ENCODE data around the gene CLEC20A. TPM values are rescaled to one million over a fixed set of nuclear protein-coding genes. Genes with fewer than 3 reads are reported as not detected.

CLEC20A gene
- polyA plus RNA-seq, 4 donors, result 0.04 to 0.10 TPM; not detected in 2

GRCh38 chr1:178452013-178452412 is 44.8 kb downstream of the CLEC20A start:
- DNase-seq (no peak), FAIRE-seq (no peak)
- 90 to 94% (median 93%) methylated on average over 3 of the region's 3 CpGs for WGBS, 3 donors
- no peaks in the 10 kb centered on the region for H3K27me3 ChIP-seq (ENCODE audit: control insufficient read depth in 3 of 3, insufficient read depth in 3 of 3, low read length in 3 of 3)
- H3K36me3 ChIP-seq (ENCODE audit: control insufficient read depth in 3 of 3, insufficient read depth in 2 of 3, low read depth in 1 of 3, low read length in 3 of 3), result peaks cover 0 to 11% (median 0%) of the 10 kb centered on the region in 3 donors
- H3K9me3 ChIP-seq (ENCODE audit: control insufficient read depth in 2 of 2, insufficient read depth in 1 of 2, low read depth in 1 of 2, low read length in 1 of 2), result no peaks in the 10 kb centered on the region
- no peak overlapping the region for H3K4me3 ChIP-seq (ENCODE audit: low read depth in 1 of 3, low read length in 3 of 3)
- H3K27ac ChIP-seq (ENCODE audit: low read depth in 1 of 3, low read length in 2 of 3), result no peak overlapping the region
- H3K4me1 ChIP-seq (ENCODE audit: control insufficient read depth in 3 of 3, insufficient read depth in 2 of 3, low read depth in 1 of 3, low read length in 2 of 3), result peaks cover 0 to 2% (median 0%) of the 10 kb centered on the region in 3 donors

- 70 to 83% (median 80%) methylated on average over 3 of the region's 3 CpGs for WGBS, 3 donors
- H3K36me3 ChIP-seq (ENCODE audit: control insufficient read depth in 3 of 3, insufficient read depth in 2 of 3, low read depth in 1 of 3, low read length in 3 of 3), result peaks cover 0 to 11% (median 0%) of the 10 kb centered on the region in 3 donors
- DNase-seq (no peak), FAIRE-seq (no peak)
- no peaks in the 10 kb centered on the region for H3K9me3 ChIP-seq (ENCODE audit: control insufficient read depth in 2 of 2, insufficient read depth in 1 of 2, low read depth in 1 of 2, low read length in 1 of 2)
- no peak overlapping the region for H3K27ac ChIP-seq (ENCODE audit: low read depth in 1 of 3, low read length in 2 of 3)
- peaks cover 0 to 2% (median 0%) of the 10 kb centered on the region in 3 donors for H3K4me1 ChIP-seq (ENCODE audit: control insufficient read depth in 3 of 3, insufficient read depth in 2 of 3, low read depth in 1 of 3, low read length in 2 of 3)
- no peaks in the 10 kb centered on the region for H3K27me3 ChIP-seq (ENCODE audit: control insufficient read depth in 3 of 3, insufficient read depth in 3 of 3, low read length in 3 of 3)
- H3K4me3 ChIP-seq (ENCODE audit: low read depth in 1 of 3, low read length in 3 of 3), result no peak overlapping the region
Observed at GRCh38 chr1:178451529-178451928, 45.2 kb downstream of the CLEC20A start.

- no peaks in the 10 kb centered on the region for H3K27me3 ChIP-seq (ENCODE audit: control insufficient read depth in 3 of 3, insufficient read depth in 3 of 3, low read length in 3 of 3)
- DNase-seq (no peak), FAIRE-seq (no peak)
- H3K4me1 ChIP-seq (ENCODE audit: control insufficient read depth in 3 of 3, insufficient read depth in 2 of 3, low read depth in 1 of 3, low read length in 2 of 3), result peaks cover 0 to 2% (median 0%) of the 10 kb centered on the region in 3 donors
- H3K27ac ChIP-seq (ENCODE audit: low read depth in 1 of 3, low read length in 2 of 3), result no peak overlapping the region
- WGBS, 3 donors, result 90 to 97% (median 94%) methylated on average over 6 of the region's 6 CpGs
- H3K4me3 ChIP-seq (ENCODE audit: low read depth in 1 of 3, low read length in 3 of 3), result no peak overlapping the region
- peaks cover 0 to 8% (median 0%) of the 10 kb centered on the region in 3 donors for H3K36me3 ChIP-seq (ENCODE audit: control insufficient read depth in 3 of 3, insufficient read depth in 2 of 3, low read depth in 1 of 3, low read length in 3 of 3)
- no peaks in the 10 kb centered on the region for H3K9me3 ChIP-seq (ENCODE audit: control insufficient read depth in 2 of 2, insufficient read depth in 1 of 2, low read depth in 1 of 2, low read length in 1 of 2)
Observed at GRCh38 chr1:178450871-178451270, 45.9 kb downstream of the CLEC20A start.

GRCh38 chr1:178442925-178443324 is 53.8 kb downstream of the CLEC20A start:
- 90 to 95% (median 91%) methylated on average over 3 of the region's 3 CpGs for WGBS, 3 donors
- DNase-seq, result no peak
- peaks cover 0 to 8% (median 2%) of the 10 kb centered on the region in 3 donors for H3K36me3 ChIP-seq (ENCODE audit: control insufficient read depth in 3 of 3, insufficient read depth in 2 of 3, low read depth in 1 of 3, low read length in 3 of 3)
- no peak overlapping the region for H3K4me3 ChIP-seq (ENCODE audit: low read depth in 1 of 3, low read length in 3 of 3)
- no peak overlapping the region for H3K27ac ChIP-seq (ENCODE audit: low read depth in 1 of 3, low read length in 2 of 3)
- no peaks in the 10 kb centered on the region for H3K27me3 ChIP-seq (ENCODE audit: control insufficient read depth in 3 of 3, insufficient read depth in 3 of 3, low read length in 3 of 3)
- H3K4me1 ChIP-seq (ENCODE audit: control insufficient read depth in 3 of 3, insufficient read depth in 2 of 3, low read depth in 1 of 3, low read length in 2 of 3), result no peaks in the 10 kb centered on the region
- no peaks in the 10 kb centered on the region for H3K9me3 ChIP-seq (ENCODE audit: control insufficient read depth in 2 of 2, insufficient read depth in 1 of 2, low read depth in 1 of 2, low read length in 1 of 2)
- no peak for FAIRE-seq

GRCh38 chr1:178438432-178438831 is 58.3 kb downstream of the CLEC20A start:
- DNase-seq (no peak), FAIRE-seq (no peak)
- peaks cover 0 to 4% (median 2%) of the 10 kb centered on the region in 3 donors for H3K36me3 ChIP-seq (ENCODE audit: control insufficient read depth in 3 of 3, insufficient read depth in 2 of 3, low read depth in 1 of 3, low read length in 3 of 3)
- no peaks in the 10 kb centered on the region for H3K4me1 ChIP-seq (ENCODE audit: control insufficient read depth in 3 of 3, insufficient read depth in 2 of 3, low read depth in 1 of 3, low read length in 2 of 3)
- no peaks in the 10 kb centered on the region for H3K9me3 ChIP-seq (ENCODE audit: control insufficient read depth in 2 of 2, insufficient read depth in 1 of 2, low read depth in 1 of 2, low read length in 1 of 2)
- 70 to 82% (median 73%) methylated on average over 2 of the region's 2 CpGs for WGBS, 3 donors
- no peak overlapping the region for H3K4me3 ChIP-seq (ENCODE audit: low read depth in 1 of 3, low read length in 3 of 3)
- H3K27ac ChIP-seq (ENCODE audit: low read depth in 1 of 3, low read length in 2 of 3), result no peak overlapping the region
- H3K27me3 ChIP-seq (ENCODE audit: control insufficient read depth in 3 of 3, insufficient read depth in 3 of 3, low read length in 3 of 3), result no peaks in the 10 kb centered on the region

GRCh38 chr1:178436899-178437298 is 59.9 kb downstream of the CLEC20A start:
- H3K9me3 ChIP-seq (ENCODE audit: control insufficient read depth in 2 of 2, insufficient read depth in 1 of 2, low read depth in 1 of 2, low read length in 1 of 2), result no peaks in the 10 kb centered on the region
- no peaks in the 10 kb centered on the region for H3K4me1 ChIP-seq (ENCODE audit: control insufficient read depth in 3 of 3, insufficient read depth in 2 of 3, low read depth in 1 of 3, low read length in 2 of 3)
- DNase-seq, result no peak
- WGBS, 3 donors, result 82 to 94% (median 91%) methylated on average over 2 of the region's 2 CpGs
- peaks cover 0 to 3% (median 0%) of the 10 kb centered on the region in 3 donors for H3K36me3 ChIP-seq (ENCODE audit: control insufficient read depth in 3 of 3, insufficient read depth in 2 of 3, low read depth in 1 of 3, low read length in 3 of 3)
- FAIRE-seq, result no peak
- no peak overlapping the region for H3K27ac ChIP-seq (ENCODE audit: low read depth in 1 of 3, low read length in 2 of 3)
- no peak overlapping the region for H3K4me3 ChIP-seq (ENCODE audit: low read depth in 1 of 3, low read length in 3 of 3)
- H3K27me3 ChIP-seq (ENCODE audit: control insufficient read depth in 3 of 3, insufficient read depth in 3 of 3, low read length in 3 of 3), result no peaks in the 10 kb centered on the region

GRCh38 chr1:178434899-178435435 is 61.8 kb downstream of the CLEC20A start:
- no peaks in the 10 kb centered on the region for H3K36me3 ChIP-seq (ENCODE audit: control insufficient read depth in 3 of 3, insufficient read depth in 2 of 3, low read depth in 1 of 3, low read length in 3 of 3)
- FAIRE-seq (no peak), DNase-seq (no peak)
- H3K27ac ChIP-seq (ENCODE audit: low read depth in 1 of 3, low read length in 2 of 3), result no peak overlapping the region
- no peaks in the 10 kb centered on the region for H3K9me3 ChIP-seq (ENCODE audit: control insufficient read depth in 2 of 2, insufficient read depth in 1 of 2, low read depth in 1 of 2, low read length in 1 of 2)
- no peaks in the 10 kb centered on the region for H3K4me1 ChIP-seq (ENCODE audit: control insufficient read depth in 3 of 3, insufficient read depth in 2 of 3, low read depth in 1 of 3, low read length in 2 of 3)
- H3K4me3 ChIP-seq (ENCODE audit: low read depth in 1 of 3, low read length in 3 of 3), result no peak overlapping the region
- no peaks in the 10 kb centered on the region for H3K27me3 ChIP-seq (ENCODE audit: control insufficient read depth in 3 of 3, insufficient read depth in 3 of 3, low read length in 3 of 3)

GRCh38 chr1:178434360-178434759 is 62.4 kb downstream of the CLEC20A start:
- Histone ChIP-seq H3K4me1 (ENCODE audit: control insufficient read depth in 3 of 3, insufficient read depth in 2 of 3, low read depth in 1 of 3, low read length in 2 of 3) (no peaks in the 10 kb centered on the region), H3K9me3 (ENCODE audit: control insufficient read depth in 2 of 2, insufficient read depth in 1 of 2, low read depth in 1 of 2, low read length in 1 of 2) (no peaks in the 10 kb centered on the region), H3K4me3 (ENCODE audit: low read depth in 1 of 3, low read length in 3 of 3) (no peak overlapping the region), H3K36me3 (ENCODE audit: control insufficient read depth in 3 of 3, insufficient read depth in 2 of 3, low read depth in 1 of 3, low read length in 3 of 3) (no peaks in the 10 kb centered on the region), H3K27me3 (ENCODE audit: control insufficient read depth in 3 of 3, insufficient read depth in 3 of 3, low read length in 3 of 3) (no peaks in the 10 kb centered on the region), H3K27ac (ENCODE audit: low read depth in 1 of 3, low read length in 2 of 3) (no peak overlapping the region)
- DNase-seq, result no peak
- WGBS, 3 donors, result 84 to 92% (median 90%) methylated on average over 1 of the region's 1 CpG
- no peak for FAIRE-seq

Measured in small intestine (tissue), 7 donors.